Measurements from ENCODE around the gene ZNF407. TPM values are rescaled to one million over a fixed set of nuclear protein-coding genes. Genes with fewer than 3 reads are reported as not detected.

Gene ZNF407
- total RNA-seq, 1 donor from 2014 or later, result 26.7 TPM

DNA sequence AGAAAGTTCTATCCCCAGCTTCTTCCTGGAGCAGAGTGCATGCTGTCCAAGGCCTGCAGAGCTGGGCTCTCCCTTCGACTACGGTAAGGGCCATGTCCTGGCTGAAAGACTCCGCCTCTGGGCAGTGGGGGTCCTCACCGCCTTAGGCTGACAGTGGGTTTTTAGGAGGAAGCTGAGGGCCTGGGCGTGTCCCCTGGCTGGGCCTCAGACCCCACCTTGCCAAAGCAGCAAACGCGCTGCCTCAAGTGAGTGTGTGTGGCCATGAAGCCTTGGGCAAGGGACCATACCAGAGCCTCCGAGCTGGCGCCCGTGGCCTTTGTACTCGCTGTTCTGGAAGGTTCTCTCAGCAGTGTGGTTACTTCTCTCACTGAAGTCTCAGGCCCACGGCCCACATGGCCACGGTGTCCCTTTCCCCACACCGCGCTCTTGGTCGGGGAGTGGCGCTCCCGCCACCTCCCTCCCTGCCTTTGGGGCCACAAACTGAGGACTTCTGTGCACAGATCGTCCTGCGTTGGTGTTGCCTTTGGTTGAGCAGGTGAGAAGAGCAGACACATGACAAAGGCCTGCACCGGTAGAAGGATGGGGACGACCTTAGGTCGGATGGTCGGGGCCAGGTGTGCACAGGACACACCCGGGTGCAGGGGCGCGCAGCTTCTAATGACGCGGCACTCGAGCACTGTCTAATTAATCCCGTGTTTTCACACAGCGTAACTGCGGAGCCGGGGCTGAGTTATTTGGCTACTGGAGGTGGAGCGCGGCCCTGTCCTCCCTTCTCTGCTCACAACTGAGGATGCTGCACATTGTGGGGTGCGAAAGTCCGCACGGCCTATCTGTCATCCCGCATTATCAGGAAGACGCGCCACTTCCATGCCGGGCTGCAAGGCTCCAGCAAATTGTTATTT is 489.7 kb downstream of the ZNF407 start:
- no peak overlapping the region for H3K27ac Mint-ChIP-seq
- no peaks in the 10 kb centered on the region for H3K36me3 Mint-ChIP-seq (ENCODE audit: low read depth)
- DNase-seq (no peak), ATAC-seq (ENCODE audit: low read depth) (no peak)
- ChIA-PET POLR2A (no interaction called here), CTCF (no interaction called here)
- TF ChIP-seq, protein P1, sequence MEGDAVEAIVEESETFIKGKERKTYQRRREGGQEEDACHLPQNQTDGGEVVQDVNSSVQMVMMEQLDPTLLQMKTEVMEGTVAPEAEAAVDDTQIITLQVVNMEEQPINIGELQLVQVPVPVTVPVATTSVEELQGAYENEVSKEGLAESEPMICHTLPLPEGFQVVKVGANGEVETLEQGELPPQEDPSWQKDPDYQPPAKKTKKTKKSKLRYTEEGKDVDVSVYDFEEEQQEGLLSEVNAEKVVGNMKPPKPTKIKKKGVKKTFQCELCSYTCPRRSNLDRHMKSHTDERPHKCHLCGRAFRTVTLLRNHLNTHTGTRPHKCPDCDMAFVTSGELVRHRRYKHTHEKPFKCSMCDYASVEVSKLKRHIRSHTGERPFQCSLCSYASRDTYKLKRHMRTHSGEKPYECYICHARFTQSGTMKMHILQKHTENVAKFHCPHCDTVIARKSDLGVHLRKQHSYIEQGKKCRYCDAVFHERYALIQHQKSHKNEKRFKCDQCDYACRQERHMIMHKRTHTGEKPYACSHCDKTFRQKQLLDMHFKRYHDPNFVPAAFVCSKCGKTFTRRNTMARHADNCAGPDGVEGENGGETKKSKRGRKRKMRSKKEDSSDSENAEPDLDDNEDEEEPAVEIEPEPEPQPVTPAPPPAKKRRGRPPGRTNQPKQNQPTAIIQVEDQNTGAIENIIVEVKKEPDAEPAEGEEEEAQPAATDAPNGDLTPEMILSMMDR (IDR thresholded peaks at IDR 0.05), result no peak
- no peaks in the 10 kb centered on the region for H3K9me3 Mint-ChIP-seq
- H3K4me3 Mint-ChIP-seq, result no peak overlapping the region
- H3K4me1 Mint-ChIP-seq, result no peaks in the 10 kb centered on the region
- intact Hi-C loops (cut with micrococcal nuclease), result no loop called here
- no peaks in the 10 kb centered on the region for H3K27me3 Mint-ChIP-seq

DNA sequence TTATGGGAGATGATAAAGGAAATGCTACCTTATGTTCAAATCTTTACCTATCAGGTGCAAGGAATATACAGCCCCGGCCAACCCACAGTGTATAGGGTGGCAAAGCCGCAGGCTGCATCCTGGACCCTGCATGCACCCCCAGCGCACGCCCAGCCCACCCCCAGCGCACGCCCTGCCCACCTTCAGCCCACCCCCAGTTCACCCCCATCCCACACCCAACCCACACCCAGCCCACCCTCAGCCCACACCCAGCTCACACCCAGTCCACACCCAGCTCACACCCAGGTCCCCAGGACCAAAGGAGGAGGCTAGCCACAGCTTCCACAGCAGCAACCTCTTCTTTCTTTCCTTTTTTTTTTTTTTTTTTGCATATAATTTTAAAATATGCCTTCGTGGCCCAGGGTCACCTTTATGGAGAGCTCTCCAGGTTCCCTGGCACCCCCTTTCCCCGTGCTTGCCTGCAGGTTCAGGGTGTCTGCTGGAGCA is 490.4 kb downstream of the ZNF407 start:
- no peaks in the 10 kb centered on the region for H3K9me3 Mint-ChIP-seq
- H3K4me1 Mint-ChIP-seq, result no peaks in the 10 kb centered on the region
- no peak overlapping the region for H3K4me3 Mint-ChIP-seq
- H3K27ac Mint-ChIP-seq, result no peak overlapping the region
- no peaks in the 10 kb centered on the region for H3K36me3 Mint-ChIP-seq (ENCODE audit: low read depth)
- ChIA-PET CTCF (no interaction called here), POLR2A (no interaction called here)
- no peak for ATAC-seq (ENCODE audit: low read depth)
- no peaks in the 10 kb centered on the region for H3K27me3 Mint-ChIP-seq
- TF ChIP-seq, protein P1 (IDR thresholded peaks at IDR 0.05), result no peak
- no peak for DNase-seq
- intact Hi-C loops (cut with micrococcal nuclease), result no loop called here

DNA sequence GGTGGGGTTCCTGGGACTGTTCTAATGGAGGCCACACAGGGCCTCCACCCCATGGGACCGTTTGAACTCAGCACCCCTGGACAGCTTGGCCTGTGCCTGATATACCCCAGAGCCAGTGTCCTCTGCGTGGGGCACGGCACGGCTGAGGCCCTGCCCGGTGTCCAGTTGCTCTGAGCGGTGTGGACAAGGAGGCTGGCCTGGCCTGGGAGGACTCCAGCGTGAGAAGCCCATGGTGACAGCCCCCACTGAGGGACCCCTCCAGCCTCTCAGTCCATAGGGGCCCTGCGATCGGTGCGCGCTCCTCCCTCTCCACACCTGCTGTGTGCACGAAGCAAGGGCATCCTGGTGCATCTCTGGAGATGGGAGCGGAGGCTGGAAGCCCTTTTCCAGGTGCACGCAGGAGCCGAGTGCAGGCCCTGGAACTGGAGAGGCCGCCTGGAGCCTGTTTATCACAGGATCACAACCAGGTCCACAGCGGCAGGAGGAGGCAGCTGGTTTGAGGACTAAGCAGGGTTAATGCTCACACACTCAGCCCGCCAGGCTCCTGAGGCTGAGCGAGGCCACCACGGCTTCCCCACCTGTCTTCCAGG is 491.0 kb downstream of the ZNF407 start:
- H3K27me3 Mint-ChIP-seq, result peaks cover 3% of the 10 kb centered on the region
- no peaks in the 10 kb centered on the region for H3K36me3 Mint-ChIP-seq (ENCODE audit: low read depth)
- no peak overlapping the region for H3K27ac Mint-ChIP-seq
- ATAC-seq (ENCODE audit: low read depth) (no peak), DNase-seq (no peak)
- H3K4me1 Mint-ChIP-seq, result no peaks in the 10 kb centered on the region
- TF ChIP-seq, protein P1 (IDR thresholded peaks at IDR 0.05), result no peak
- H3K9me3 Mint-ChIP-seq, result no peaks in the 10 kb centered on the region
- no peak overlapping the region for H3K4me3 Mint-ChIP-seq
- ChIA-PET CTCF (no interaction called here), POLR2A (no interaction called here)
- intact Hi-C loops (cut with micrococcal nuclease), result no loop called here

DNA sequence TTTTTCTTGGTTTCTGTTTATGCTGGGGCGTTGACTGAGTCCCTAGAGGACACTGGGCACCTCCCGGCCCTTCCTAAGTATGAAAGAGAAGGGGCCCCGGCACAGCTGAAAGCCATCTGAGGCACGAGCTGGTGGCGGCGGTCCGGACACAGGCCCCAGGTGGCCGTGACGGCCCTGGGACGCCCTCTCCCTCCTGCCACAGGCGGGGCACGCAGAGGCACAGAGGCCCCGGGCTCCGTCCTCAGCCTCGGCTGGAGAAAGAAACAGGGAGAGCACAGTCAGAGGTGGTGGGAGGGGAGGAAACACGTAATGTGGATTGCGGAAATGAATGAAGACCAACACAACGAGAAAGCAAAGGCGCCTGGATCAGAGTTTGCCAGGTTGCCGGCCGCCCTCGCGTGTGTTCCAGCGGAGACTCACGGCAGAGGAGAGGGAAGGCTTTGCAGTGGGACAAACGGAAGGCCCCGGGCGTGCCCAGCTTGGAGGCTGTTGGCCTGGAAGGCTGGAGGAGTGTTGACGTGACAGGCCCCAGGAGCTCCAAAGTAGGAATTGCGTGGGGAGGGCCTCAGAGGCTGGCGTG is 492.2 kb downstream of the ZNF407 start:
- DNase-seq (no peak), ATAC-seq (ENCODE audit: low read depth) (no peak)
- no peaks in the 10 kb centered on the region for H3K36me3 Mint-ChIP-seq (ENCODE audit: low read depth)
- ChIA-PET POLR2A (no interaction called here), CTCF (no interaction called here)
- no peaks in the 10 kb centered on the region for H3K9me3 Mint-ChIP-seq
- H3K27me3 Mint-ChIP-seq, result peaks cover 3% of the 10 kb centered on the region
- TF ChIP-seq, protein P1 (IDR thresholded peaks at IDR 0.05), result no peak
- H3K27ac Mint-ChIP-seq, result no peak overlapping the region
- H3K4me3 Mint-ChIP-seq, result no peak overlapping the region
- H3K4me1 Mint-ChIP-seq, result no peaks in the 10 kb centered on the region
- intact Hi-C loops (cut with micrococcal nuclease), result no loop called here

DNA sequence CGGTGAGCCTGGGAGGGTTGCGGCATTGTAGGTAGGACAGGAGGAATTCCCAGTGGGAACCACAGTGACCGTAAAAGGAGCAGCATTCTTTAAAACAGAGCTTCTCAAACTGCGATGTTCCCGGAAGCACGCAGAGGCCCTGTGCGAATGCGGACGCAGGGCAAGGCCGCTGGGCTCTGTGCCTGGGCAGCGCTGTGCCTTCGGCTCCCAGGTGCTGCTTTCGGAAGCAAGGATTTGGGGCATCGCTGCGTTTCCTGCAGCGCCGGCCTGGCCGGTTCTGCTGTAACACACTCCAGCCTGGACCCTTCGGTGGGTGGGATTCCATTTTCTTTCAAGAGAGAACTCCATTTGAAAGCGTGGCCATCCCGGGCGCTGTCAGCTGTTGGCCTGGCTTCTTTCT is 492.7 kb downstream of the ZNF407 start:
- intact Hi-C loops (cut with micrococcal nuclease), result no loop called here
- H3K9me3 Mint-ChIP-seq, result peaks cover 2% of the 10 kb centered on the region
- H3K4me3 Mint-ChIP-seq, result no peak overlapping the region
- TF ChIP-seq, protein P1 (IDR thresholded peaks at IDR 0.05), result no peak
- ChIA-PET CTCF (no interaction called here), POLR2A (no interaction called here)
- H3K4me1 Mint-ChIP-seq, result no peaks in the 10 kb centered on the region
- no peak overlapping the region for H3K27ac Mint-ChIP-seq
- peaks cover 3% of the 10 kb centered on the region for H3K27me3 Mint-ChIP-seq
- no peak for DNase-seq
- H3K36me3 Mint-ChIP-seq (ENCODE audit: low read depth), result no peaks in the 10 kb centered on the region
- no peak for ATAC-seq (ENCODE audit: low read depth)
